Stimulated activated CD4-positive, alpha-beta T cell treated with anti-CD3 and anti-CD28 coated beads, Interleukin-12 subunit alpha, Interleukin-12 subunit beta, amount 100 ng/mL, for 24 hours (primary cell): ENCODE results near the gene FGF6.
"Not testable (repeated sequence)": the region's sequence is repeated elsewhere in the genome, so short reads cannot be mapped to it uniquely, and the experiment has no call there.

ENCODE experiments used
- DNase-seq, 2 experiments: peaks; one replicate each; pipeline ENCODE4 v3.0.0-alpha.2; 2020; ENCODE audit warnings: low read depth in 2 of 2

Gene FGF6

DNA sequence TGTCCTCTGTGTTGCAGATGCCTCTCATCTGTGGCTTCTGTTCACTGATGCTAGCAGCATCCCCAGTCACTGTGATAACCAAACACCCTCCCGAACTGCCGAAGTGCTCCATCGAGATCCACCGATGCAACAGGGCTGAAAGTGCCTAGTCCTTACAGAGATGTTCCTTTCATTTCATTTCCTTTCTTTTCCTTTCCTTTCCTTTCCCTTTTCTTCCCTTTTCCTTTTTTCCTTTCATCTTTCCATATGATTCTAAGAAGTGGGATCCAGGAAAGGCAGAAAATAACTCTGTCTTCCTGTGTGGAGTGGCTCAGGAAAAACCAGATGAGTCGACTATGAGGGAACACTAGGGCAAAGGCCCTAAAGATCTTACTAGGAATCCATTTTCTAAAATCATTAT lies 26.7 kb downstream of the FGF6 start:
- no peak for DNase-seq

DNA sequence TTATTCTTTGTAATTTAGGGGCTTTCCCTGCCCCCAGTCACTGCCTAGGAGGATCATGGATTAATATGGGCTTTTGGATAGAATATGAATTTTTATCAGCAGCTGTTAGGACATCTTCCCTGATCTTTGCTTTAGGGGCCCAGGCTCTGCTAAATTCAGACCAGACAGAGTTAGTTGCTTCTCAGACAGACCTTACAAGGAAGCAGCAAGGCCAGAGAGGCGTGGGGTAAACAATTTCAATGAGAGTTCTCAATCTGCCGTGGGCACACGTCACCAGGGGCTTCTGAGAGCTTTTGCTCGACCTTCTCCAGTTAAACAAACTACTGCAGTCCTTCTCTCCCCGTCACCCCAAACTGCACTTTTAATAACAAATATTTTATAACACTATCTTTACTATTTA lies 27.7 kb downstream of the FGF6 start:
- DNase-seq, result no peak

DNA sequence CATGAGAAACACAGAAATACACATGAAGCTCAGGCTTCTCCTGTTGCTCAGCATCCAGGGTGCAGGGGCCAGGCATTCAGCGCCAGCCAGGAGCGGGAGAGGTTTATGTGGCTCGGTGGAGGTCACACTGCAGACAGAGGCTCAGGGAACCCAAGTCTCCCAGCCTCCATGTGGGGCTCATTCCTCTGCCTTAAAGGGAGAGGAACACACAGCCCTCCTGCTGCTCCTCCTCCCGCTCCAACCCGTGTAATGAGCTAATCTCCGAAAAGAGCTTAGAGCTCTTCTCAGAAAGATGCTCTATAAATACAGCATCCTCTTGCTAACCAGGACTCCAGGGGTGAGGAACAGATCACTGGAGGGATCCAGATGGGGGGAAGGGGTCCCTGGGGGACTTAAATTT lies 28.2 kb downstream of the FGF6 start:
- DNase-seq, result no peak

DNA sequence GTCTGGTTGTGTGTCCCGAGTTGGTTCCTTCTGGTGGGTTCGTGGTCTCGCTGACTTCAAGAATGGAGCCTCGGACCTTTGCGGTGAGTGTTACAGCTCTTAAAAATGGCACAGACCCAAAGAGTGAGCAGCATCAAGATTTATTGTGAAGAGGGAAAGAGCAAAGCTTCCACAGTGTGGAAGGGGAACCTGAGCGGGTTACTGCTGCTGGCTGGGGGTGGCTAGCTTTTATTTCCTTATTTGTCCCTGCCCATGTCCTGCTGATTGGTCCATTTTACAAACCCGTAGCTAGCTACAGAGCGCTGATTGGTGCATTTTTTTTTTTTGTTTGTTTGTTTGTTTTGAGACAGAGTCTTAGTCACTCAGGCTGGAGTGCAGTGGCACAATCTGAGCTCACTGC lies 29.3 kb downstream of the FGF6 start:
- DNase-seq, result no peak

DNA sequence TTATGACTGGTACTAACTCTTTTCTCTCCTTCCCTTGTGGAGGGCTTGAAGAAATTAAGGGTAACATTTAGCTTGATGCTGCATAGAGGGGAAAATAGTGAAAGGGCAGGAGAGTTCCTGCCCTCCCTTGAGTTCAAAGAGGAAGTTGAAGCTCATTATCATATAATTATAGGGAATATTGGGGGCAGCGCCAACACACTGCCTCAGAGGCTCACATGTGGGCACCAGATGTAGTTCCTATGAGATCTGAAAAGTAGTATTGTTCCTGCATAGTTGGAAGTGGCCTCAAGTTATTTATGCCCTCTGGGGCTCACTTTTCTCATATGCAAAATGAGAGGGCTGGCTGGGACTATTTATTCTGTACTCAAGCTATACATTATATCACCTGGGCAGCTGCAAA lies 33.1 kb downstream of the FGF6 start:
- DNase-seq, result no peak

DNA sequence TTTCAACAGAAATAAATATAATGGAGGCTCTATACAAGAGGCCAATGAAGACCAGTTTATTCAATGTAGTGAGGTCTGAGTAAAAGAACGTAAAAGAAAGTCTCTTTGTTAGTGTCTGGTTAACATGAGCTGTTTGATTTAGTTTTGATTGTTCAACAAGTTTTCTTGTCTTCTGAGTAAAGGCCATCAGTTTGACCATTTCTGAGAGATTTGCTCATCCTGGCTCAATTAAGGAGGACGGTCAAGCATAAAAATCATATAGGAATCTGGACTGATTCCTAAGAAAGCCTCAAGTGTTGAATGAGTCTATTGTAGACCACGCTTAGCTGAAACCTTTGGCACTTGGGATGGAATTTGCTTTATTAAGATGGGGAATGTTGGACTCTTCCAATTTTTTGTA lies 33.6 kb downstream of the FGF6 start:
- no peak for DNase-seq

DNA sequence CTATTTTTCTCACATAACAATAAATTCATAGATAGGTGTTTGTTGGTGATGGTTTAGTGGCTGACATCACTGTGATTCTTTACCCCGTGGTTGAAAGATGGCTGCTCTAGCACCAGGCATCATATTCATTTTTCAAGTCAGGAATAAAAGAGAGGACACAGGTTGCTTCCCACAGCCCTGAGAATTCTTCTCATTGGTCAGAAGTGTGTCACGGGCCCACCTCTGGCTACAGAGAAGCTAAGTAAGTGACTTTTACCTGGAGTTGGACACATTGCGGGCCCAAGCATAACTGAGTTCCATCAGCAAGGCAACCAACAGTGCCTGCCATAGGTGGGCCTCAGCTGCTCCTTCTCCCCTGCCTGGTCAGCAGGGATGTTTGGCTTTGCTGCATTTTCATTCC lies 38.5 kb downstream of the FGF6 start:
- DNase-seq, result no peak

DNA sequence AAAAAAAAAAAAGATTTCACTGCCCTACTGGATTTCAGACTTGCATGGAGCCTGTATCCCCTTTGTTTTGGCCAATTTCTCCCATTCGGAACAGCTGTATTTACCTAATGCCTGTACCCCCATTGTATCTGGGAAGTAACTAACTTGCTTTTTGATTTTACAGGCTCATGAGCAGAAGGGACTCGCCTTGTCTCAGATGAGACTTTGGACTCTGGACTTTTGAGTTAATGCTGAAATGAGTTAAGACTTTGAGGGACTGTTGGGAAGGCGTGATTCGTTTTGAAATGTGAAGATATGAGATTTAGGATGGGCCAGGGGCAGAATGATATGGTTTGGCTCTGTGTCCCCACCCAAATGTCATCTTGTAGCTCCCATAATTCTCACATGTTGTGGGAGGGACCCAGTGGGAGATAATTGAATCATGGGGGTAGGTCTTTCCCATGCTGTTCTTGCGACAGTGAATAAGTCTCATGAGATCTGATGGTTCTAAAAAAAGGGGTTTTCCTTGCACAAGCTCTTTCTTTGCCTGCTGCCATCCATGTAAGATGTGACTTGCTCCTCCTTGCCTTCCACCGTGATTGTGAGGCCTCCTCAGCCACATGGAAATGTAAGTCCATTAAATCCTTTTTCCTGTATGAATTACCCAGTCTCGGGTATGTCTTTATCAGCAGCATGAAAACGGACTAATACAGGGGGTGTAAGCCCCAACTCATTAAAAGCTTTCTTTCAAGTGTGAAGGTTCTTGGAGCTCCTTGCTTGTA lies 40.6 kb downstream of the FGF6 start:
- not testable (repeated sequence) for DNase-seq

DNA sequence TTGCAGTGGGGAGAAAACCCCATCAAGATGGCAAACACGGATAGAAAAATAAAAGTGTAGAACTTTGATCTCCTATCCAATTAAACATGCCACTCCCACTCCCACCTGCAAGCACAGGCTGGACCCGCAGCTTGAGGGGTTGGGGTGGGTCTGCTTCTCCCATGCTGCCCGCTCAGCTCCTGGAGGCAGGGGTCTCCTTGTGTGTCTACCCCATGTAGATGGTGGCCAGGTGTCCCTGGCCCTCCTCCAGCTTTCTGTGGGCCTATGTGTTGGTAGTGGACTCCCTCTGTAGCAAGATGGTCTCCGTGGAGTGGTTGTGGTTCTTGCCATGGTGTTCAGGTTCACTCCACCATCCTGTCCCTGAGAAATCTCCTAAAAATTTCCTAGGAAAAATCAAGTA lies 42.6 kb downstream of the FGF6 start:
- DNase-seq, result no peak

DNA sequence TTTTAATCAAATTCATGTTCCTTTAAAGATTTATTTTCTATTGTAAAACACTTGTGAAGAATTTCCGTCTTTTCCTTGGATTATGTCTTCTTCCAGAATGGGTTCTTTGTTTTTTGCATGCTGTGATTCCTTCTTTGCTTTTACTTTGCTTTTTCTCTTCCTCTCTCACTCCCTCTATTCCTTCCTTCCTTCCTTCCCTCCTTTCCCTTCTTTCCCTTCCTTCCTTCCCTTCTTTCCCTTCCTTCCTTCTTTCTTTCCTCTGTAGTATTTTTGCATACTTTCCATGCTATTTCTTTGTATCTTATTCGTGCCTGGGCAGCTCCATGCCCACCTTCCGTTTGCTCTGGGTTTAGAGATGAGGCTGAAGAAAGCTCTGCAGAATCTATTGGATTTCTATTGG lies 44.5 kb downstream of the FGF6 start:
- DNase-seq, result no peak

DNA sequence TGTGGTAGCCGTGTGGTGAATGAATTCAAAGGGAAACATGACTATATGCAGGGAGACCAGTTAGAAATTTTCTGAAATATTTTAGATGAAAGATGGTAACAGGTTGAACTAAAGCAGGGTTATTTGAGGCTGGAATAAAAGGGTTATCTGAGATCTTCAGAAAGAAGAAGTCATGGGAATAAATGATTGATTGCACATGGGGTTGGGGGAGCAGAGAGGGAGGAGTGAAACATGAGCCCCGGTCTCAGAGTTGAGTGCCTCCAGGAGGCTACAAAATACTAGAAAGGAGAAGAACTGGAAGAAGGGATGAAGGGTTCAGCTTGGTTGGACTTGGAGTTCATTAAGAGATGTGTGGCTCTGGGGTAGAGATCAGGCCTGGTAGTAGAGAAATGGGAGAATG lies 49.8 kb downstream of the FGF6 start:
- no peak for DNase-seq

DNA sequence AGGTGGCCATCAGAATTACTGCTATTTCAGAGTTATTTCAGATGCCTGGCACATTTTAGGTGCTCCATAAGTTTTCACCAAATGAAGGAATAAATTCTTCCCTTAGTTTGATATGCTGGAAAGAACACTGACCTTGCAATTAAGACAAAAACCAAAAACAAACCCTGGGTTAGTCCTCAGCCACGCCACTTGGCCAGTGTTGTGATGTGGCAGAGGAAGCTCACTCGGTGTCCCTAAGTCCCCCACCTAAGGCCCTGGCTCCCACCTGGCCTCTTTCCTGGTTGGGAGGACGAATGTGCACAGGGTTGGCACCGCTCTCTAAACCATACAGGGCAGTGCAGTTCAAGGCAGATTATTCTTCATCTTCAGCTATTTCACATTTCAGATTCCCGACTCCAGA lies 52.4 kb downstream of the FGF6 start:
- DNase-seq, result no peak

DNA sequence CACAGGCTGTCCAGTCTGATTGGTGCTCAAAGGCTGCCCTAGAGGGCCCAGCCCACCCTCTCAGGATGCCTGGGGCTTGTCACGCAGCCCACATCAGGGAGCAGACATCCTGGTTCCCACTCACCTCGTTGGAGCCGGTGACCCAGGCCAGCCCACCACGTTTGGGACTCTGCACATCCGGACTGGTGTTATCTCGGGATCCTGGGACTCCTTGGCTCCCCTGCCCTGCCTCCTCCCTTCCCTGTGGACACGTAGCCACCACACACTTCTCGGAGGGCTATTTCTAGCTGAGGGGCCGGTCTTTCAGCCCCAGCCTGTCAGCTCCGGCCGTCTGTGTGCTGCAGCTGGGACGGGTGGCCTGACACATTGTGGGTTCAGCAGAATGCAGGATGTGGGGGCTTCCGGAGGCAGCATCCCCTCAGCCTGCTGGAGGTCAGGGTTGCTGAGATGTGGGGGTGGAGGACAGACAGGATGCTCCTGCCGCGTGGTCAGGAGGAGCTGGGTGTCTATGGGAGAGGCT lies 53.3 kb downstream of the FGF6 start:
- no peak for DNase-seq

DNA sequence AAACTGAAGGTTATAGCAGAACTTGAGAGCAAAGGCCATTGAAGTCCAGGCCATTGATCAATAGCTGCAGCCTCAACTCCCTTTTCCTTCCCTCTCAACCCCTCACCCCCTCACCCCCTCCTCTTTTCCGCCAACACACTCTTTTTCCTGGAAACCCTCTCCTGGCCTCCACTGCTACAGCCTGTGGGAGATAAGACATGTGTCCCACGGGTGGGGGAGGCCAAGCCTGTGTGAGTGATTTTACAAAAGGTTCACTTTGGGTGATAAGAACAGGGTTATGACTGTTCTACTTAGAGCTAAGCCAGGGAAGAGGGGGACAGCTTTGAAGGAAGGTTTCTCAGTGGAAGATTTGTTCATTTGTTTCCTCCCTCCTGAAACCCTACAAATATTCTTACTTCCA lies 57.0 kb downstream of the FGF6 start:
- DNase-seq, result no peak

DNA sequence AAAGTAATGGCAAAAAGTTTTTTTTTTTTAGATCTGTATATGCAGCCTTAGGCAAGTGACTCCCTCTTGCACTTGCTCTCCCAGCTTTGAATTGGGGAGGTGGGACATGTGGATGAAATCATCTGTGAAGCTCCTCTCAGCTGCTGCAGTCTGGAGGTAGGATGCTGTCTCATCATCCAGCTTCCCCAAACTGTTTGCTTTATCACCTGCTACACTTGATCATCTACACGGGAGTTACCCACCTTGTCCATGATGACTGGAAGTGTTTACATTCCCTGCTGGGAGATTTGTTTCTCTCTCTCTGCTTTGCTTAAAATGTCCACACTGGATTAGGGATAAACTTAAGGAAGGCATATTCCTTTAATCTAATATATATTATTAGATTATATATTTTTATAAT lies 57.6 kb downstream of the FGF6 start:
- DNase-seq, result no peak

DNA sequence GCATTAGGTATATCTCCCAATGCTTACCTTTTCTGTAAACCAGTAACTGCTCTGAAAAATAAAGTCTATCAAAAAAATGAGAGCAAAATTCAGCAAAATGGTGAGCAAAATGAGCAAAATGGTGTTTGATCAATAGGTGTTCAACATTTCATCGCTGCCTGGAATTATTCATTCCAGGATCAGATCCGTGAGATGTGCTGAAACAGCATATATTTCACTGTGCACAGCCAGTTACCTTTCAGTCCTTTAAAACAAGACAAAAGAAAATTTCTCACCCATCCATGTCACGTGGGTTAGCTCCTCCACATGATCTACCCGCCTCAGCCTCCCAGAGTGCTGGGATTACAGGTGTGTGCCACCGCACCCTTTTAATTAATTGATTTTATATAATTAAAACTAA lies 58.0 kb downstream of the FGF6 start:
- no peak for DNase-seq

DNA sequence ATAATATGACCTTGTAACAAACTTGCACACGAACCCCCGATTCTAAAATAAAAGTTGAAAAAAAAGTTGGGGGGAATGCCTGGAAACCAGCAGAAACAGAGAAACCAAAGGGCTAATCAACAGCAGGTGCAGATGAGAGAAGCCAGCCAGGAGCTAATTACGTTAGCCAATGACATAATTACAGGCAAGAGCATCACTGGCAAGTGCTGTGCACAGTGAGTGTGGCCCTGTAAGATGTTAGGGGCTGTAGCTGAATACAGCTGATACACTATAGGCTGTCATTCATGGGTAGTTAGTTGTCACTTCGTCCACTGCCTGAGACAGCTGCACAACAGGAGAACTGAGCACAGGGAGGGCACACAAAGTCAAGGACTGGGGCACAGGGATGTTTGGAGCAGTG lies 58.8 kb downstream of the FGF6 start:
- DNase-seq, result no peak
